Kidney (tissue), 14 donors: ENCODE measurements around the gene CTNNBL1. TPM values are rescaled to one million over a fixed set of nuclear protein-coding genes. Genes with fewer than 3 reads are reported as not detected.

Experiments used
- DNase-seq, 5 donors: peaks; one replicate each; pipeline ENCODE4 v3.0.0-alpha.2; 2013 to 2020
- FAIRE-seq: peaks from 2 replicates; lab custom pipeline; 2012; peaks lifted over from hg19 to GRCh38; lab: Jason Lieb, UNC
- H3K27ac ChIP-seq, 2 donors: one replicate each; pipeline ENCODE4 v1.7.0; 2013; ENCODE audit warnings: low read depth in 2 of 2, low read length in 2 of 2, inconsistent platforms in 1 of 2
- H3K27me3 ChIP-seq: one replicate; pipeline ENCODE4 v1.7.1; 2013; ENCODE audit warnings: low read length, inconsistent platforms; ENCODE audit not compliant: control insufficient read depth, insufficient read depth
- H3K36me3 ChIP-seq, 3 donors: one replicate each; pipeline versions ENCODE4 v1.7.0 to v1.7.1; 2013; ENCODE audit warnings: low read length in 3 of 3, control low read depth in 1 of 3, inconsistent platforms in 1 of 3; ENCODE audit not compliant: insufficient read depth in 3 of 3, control insufficient read depth in 2 of 3
- H3K4me1 ChIP-seq, 3 donors: one replicate each; pipeline versions ENCODE4 v1.7.0 to v1.7.1; 2013; ENCODE audit warnings: low read length in 3 of 3, inconsistent platforms in 1 of 3, low read depth in 1 of 3; ENCODE audit not compliant: control insufficient read depth in 2 of 3, insufficient read depth in 2 of 3
- H3K4me3 ChIP-seq, 3 donors: one replicate each; pipeline versions ENCODE4 v1.7.0 to v1.8.1; 2013; ENCODE audit warnings: low read length in 3 of 3, control low read depth in 1 of 3, inconsistent platforms in 1 of 3
- H3K9ac ChIP-seq, 3 donors: one replicate each; pipeline versions ENCODE4 v1.7.0 to v1.7.1; 2013; ENCODE audit warnings: low read length in 3 of 3, control low read depth in 1 of 3, inconsistent platforms in 1 of 3
- H3K9me3 ChIP-seq, 3 donors: one replicate each; pipeline versions ENCODE4 v1.7.0 to v1.7.1; 2013; ENCODE audit warnings: low read length in 3 of 3, control low read depth in 1 of 3, inconsistent platforms in 1 of 3; ENCODE audit not compliant: control insufficient read depth in 2 of 3, insufficient read depth in 1 of 3
- CTCF ChIP-seq: IDR thresholded peaks from 3 replicates; pipeline ENCODE4 v1.5.1; 2012; ENCODE audit warnings: mild to moderate bottlenecking, moderate library complexity, borderline replicate concordance; ENCODE audit not compliant: insufficient read depth; ENCODE audit errors: extremely low read depth
- intact Hi-C: fragments of 100-400 bp; cut with DNase I; formaldehyde crosslinking; loops from one replicate; pipeline ENCODE4 v1.11.1; 2022
- polyA plus RNA-seq: library from polyadenylated mRNA; stranded (reverse); fragments of 350-450 nt; fragmentation: Illumina TruSeq; extraction: RNeasy Lipid Tissue Mini Kit (QIAGEN cat#74804); gene quantifications from one replicate; pipeline ENCODE4 v1.2.3, GENCODE V29; 2014; ENCODE audit warnings: low read depth, low replicate concordance; ENCODE audit not compliant: insufficient read depth
- total RNA-seq: library from RNA; stranded (reverse); fragmentation: NEBNext Ultra II Directional; extraction: Animal tissue kit (Norgen Biotek cat#: 25700); gene quantifications from one replicate; pipeline ENCODE4 v1.2.1, GENCODE V29; 2021
- donor health status: control.
- donor health status: control.
- donor health status: control.
- donor health status: control.
- donor health status: control.
- donor health status: DM: yes; HTN: yes; CAD: no.
- donor health status: Normal renal cell carcinoma (clear cell type).

CTNNBL1 gene
- total and polyA plus RNA-seq, 2 donors from 2014 or later: 40.9 to 70.9 TPM

GRCh38 chr20:37748015-37748414 lies 54.2 kb downstream of the CTNNBL1 start:
- no peak for DNase-seq
- no peak for FAIRE-seq
- TF ChIP-seq CTCF: no peak
- H3K9me3 ChIP-seq: no peaks in the 10 kb centered on the region
- H3K9ac ChIP-seq: no peak overlapping the region
- no peak overlapping the region for H3K27ac ChIP-seq
- intact Hi-C loops: no loop called here
- no peaks in the 10 kb centered on the region for H3K4me1 ChIP-seq
- H3K27me3 ChIP-seq: no peaks in the 10 kb centered on the region
- peaks cover 0 to 13% (median 2%) of the 10 kb centered on the region in 3 donors for H3K36me3 ChIP-seq
- H3K4me3 ChIP-seq: no peak overlapping the region

GRCh38 chr20:37749218-37749617 lies 55.4 kb downstream of the CTNNBL1 start:
- Histone ChIP-seq H3K4me3 (no peak overlapping the region), H3K4me1 (no peaks in the 10 kb centered on the region), H3K9ac (no peak overlapping the region), H3K36me3 (peaks cover 0 to 13% (median 2%) of the 10 kb centered on the region in 3 donors), H3K27me3 (no peaks in the 10 kb centered on the region), H3K27ac (no peak overlapping the region), H3K9me3 (no peaks in the 10 kb centered on the region)
- FAIRE-seq: no peak
- DNase-seq: no peak
- intact Hi-C loops: no loop called here
- TF ChIP-seq CTCF: no peak

GRCh38 chr20:37749620-37750403 lies 56.0 kb downstream of the CTNNBL1 start:
- FAIRE-seq: no peak
- Histone ChIP-seq H3K9me3 (no peaks in the 10 kb centered on the region), H3K4me3 (no peak overlapping the region), H3K27me3 (no peaks in the 10 kb centered on the region), H3K9ac (no peak overlapping the region), H3K27ac (no peak overlapping the region), H3K36me3 (peaks cover 0 to 13% (median 2%) of the 10 kb centered on the region in 3 donors), H3K4me1 (no peaks in the 10 kb centered on the region)
- no peak for TF ChIP-seq CTCF
- peak in 2 of 5 donors; percentile 25 to 42 for DNase-seq
- intact Hi-C loops: no loop called here
